Measurements from ENCODE around the gene P3H4. TPM values are rescaled to one million over a fixed set of nuclear protein-coding genes. Genes with fewer than 3 reads are reported as not detected.

P3H4 gene
- total RNA-seq, 3 donors from 2014 or later, result 10.7 to 14.0 (median 12.1) TPM

GRCh38 chr17:41775394-41776226, 36.1 kb downstream of the P3H4 start:
- no peaks in the 10 kb centered on the region for H3K36me3 ChIP-seq (ENCODE audit: low read depth)
- intact Hi-C loops (cut with DNase I, micrococcal nuclease), result no loop called here
- peaks cover 88% of the 10 kb centered on the region for H3K4me1 ChIP-seq (ENCODE audit: low read depth)
- TF ChIP-seq CTCF (IDR thresholded peaks at IDR 0.05), result no peak
- no peak overlapping the region for H3K4me3 ChIP-seq
- no peaks in the 10 kb centered on the region for H3K9me3 ChIP-seq
- ATAC-seq (peak; percentile 52), DNase-seq (peak; percentile 71 to 81 (median 80))

DNA sequence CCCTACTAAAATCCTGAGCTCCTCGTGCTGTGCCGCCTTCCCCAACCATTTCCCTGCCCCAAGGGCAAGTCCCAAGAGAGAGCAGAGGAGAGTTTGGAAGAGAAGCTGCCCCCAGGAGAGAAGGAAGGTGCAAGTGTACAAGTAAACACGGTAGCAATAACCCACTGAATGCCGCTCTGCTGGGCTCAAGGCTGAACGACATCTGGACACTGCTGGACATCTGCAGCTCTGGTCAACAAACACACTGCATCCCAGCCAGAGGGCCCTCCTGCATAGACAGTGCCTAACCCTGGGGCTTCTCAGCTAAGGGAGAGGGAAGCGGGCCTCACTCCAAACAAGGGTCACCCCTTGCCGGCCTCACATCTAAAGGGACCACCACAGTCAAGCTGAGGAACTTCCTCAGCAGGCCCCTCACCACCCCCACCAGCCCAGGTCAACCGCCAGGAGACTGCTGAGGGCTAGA, 38.0 kb downstream of the P3H4 start:
- intact Hi-C loops (cut with DNase I, micrococcal nuclease), result no loop called here
- H3K36me3 ChIP-seq (ENCODE audit: low read depth), result peaks cover 13% of the 10 kb centered on the region
- peaks cover 74% of the 10 kb centered on the region for H3K4me1 ChIP-seq (ENCODE audit: low read depth)
- no peak for ATAC-seq
- H3K4me3 ChIP-seq, result no peak overlapping the region
- H3K9me3 ChIP-seq, result no peaks in the 10 kb centered on the region
- no peak for TF ChIP-seq CTCF (IDR thresholded peaks at IDR 0.05)
- DNase-seq, result peak in 2 of 3 donors; percentile 46 to 51

DNA sequence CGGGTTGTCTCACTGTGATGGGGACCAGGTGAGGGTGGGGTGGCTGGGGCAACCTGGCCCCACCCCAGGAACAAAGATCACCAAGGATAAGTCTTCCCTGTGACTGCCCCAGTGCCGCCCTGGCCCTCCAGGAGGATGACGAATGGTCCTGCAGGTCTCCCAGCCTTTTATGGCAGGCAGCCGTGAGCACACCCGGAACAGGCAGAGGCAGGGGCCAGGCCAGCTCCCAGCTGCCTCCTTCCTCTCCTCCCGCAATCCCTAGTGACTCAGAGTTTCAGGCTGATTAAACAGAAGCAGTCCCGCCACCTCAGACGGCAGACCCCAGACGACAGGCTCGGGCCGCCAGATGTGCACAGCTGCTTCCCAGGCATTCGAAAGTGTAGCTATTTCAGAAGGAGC, 38.6 kb downstream of the P3H4 start:
- H3K4me1 ChIP-seq (ENCODE audit: low read depth), result peaks cover 68% of the 10 kb centered on the region
- peak; percentile 76 for ATAC-seq
- peak; percentile 90 to 96 (median 93) for DNase-seq
- TF ChIP-seq CTCF (IDR thresholded peaks at IDR 0.05), result no peak
- H3K36me3 ChIP-seq (ENCODE audit: low read depth), result peaks cover 14% of the 10 kb centered on the region
- intact Hi-C loops (cut with DNase I, micrococcal nuclease), result no loop called here
- H3K9me3 ChIP-seq, result no peaks in the 10 kb centered on the region
- no peak overlapping the region for H3K4me3 ChIP-seq

DNA sequence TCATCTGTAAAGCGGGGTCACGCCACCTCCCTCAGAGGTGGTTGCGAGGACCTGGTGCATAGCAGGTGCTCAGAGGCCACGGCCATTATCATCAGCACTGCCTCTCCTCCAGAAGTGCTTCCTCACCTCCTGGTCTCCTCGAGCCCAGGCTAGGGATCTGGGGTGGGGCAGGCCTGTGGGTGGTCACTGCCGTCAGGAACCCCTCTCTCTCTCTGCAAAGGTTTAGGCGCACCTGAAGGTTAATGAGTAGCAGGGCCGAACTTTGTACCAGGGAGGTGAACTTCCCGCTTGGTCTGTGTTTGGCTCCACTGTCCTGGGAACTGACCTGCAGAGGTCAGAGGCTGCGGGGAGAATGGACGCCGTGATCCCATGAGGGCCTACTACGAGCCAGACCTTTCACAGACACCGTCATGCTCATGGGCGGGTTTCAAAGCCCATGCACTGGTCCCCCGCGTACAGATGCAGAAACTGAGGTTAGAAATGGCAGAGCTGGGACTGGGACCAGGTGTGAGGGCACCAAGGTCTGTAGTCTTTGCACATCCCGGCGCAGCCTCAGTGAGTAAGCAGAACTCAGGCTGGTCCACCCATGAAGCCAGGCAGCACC, 39.1 kb downstream of the P3H4 start:
- no peaks in the 10 kb centered on the region for H3K9me3 ChIP-seq
- ATAC-seq (peak; percentile 45), DNase-seq (peak in 2 of 3 donors; percentile 69 to 74)
- no peak for TF ChIP-seq CTCF (IDR thresholded peaks at IDR 0.05)
- H3K36me3 ChIP-seq (ENCODE audit: low read depth), result peaks cover 19% of the 10 kb centered on the region
- peaks cover 63% of the 10 kb centered on the region for H3K4me1 ChIP-seq (ENCODE audit: low read depth)
- intact Hi-C loops (cut with DNase I, micrococcal nuclease), result no loop called here
- H3K4me3 ChIP-seq, result no peak overlapping the region

DNA sequence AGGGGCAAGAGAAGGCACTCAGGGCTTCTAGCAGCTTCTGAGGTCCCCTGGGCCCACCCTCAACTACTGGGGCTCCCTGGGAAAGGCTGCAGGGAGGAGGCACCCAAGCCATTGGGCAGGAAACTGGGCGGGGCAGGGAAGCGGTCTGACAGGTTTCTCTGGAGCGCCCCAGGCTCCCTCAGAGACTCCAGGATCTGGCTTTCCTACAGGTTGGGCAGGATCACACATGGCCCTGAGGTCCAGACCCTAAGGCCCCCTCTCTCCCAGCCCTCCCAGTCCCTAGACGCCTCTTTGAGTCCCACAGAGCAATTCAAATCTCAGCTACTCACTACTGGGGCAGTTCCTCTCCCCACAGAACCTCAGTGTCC, 39.5 kb downstream of the P3H4 start:
- H3K36me3 ChIP-seq (ENCODE audit: low read depth), result peaks cover 22% of the 10 kb centered on the region
- no peaks in the 10 kb centered on the region for H3K9me3 ChIP-seq
- no peak for TF ChIP-seq CTCF (IDR thresholded peaks at IDR 0.05)
- peak; percentile 89 to 90 (median 90) for DNase-seq
- H3K4me3 ChIP-seq, result no peak overlapping the region
- peaks cover 58% of the 10 kb centered on the region for H3K4me1 ChIP-seq (ENCODE audit: low read depth)
- ATAC-seq, result peak; percentile 67
- intact Hi-C loops (cut with DNase I, micrococcal nuclease), result no loop called here
